ENCODE data around the gene ANTXR2. TPM values are rescaled to one million over a fixed set of nuclear protein-coding genes. Genes with fewer than 3 reads are reported as not detected.

The ANTXR2 gene
- total and polyA plus RNA-seq, 2 of the 13 experiments (the other 11 are each of a cell fraction or from before 2014, with no cell fraction given), result 4.6 to 14.5 TPM

DNA sequence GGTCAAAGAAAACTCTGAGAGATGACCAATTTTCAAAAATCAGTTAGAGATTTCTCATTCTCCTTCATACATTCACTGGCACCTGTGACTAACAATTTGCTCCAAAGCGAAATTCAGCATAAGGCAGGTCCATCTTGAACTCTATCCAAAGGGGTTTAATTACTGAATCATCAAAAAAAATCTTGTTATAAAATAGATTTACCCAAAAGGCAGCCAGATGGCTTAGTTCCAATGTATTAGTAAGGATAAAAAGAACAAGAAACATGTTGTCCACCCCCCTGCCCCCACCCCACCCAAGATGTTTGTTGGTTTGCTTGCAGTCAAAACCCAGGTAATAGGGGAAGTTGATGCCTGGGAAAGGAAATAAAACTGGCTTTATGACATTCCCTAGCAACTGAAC, 200.3 kb downstream of the ANTXR2 start (continued):
- TF ChIP-seq MATR3 (CRISPR knock-in tag; IDR thresholded peaks at IDR 0.05), result no peak
- TF ChIP-seq, protein P1, sequence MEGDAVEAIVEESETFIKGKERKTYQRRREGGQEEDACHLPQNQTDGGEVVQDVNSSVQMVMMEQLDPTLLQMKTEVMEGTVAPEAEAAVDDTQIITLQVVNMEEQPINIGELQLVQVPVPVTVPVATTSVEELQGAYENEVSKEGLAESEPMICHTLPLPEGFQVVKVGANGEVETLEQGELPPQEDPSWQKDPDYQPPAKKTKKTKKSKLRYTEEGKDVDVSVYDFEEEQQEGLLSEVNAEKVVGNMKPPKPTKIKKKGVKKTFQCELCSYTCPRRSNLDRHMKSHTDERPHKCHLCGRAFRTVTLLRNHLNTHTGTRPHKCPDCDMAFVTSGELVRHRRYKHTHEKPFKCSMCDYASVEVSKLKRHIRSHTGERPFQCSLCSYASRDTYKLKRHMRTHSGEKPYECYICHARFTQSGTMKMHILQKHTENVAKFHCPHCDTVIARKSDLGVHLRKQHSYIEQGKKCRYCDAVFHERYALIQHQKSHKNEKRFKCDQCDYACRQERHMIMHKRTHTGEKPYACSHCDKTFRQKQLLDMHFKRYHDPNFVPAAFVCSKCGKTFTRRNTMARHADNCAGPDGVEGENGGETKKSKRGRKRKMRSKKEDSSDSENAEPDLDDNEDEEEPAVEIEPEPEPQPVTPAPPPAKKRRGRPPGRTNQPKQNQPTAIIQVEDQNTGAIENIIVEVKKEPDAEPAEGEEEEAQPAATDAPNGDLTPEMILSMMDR (CRISPR knock-in tag; IDR thresholded peaks at IDR 0.05), result no peak
- TF ChIP-seq, protein P2, sequence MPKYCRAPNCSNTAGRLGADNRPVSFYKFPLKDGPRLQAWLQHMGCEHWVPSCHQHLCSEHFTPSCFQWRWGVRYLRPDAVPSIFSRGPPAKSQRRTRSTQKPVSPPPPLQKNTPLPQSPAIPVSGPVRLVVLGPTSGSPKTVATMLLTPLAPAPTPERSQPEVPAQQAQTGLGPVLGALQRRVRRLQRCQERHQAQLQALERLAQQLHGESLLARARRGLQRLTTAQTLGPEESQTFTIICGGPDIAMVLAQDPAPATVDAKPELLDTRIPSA (CRISPR knock-in tag; IDR thresholded peaks at IDR 0.05; ENCODE audit: borderline replicate concordance), result no peak
- TF ChIP-seq MEIS1 (CRISPR knock-in tag; IDR thresholded peaks at IDR 0.05; ENCODE audit: borderline replicate concordance), result no peak
- TF ChIP-seq ZMAT3 (CRISPR knock-in tag; conservative IDR thresholded peaks at IDR 0.05), result no peak
- TF ChIP-seq, protein P3, sequence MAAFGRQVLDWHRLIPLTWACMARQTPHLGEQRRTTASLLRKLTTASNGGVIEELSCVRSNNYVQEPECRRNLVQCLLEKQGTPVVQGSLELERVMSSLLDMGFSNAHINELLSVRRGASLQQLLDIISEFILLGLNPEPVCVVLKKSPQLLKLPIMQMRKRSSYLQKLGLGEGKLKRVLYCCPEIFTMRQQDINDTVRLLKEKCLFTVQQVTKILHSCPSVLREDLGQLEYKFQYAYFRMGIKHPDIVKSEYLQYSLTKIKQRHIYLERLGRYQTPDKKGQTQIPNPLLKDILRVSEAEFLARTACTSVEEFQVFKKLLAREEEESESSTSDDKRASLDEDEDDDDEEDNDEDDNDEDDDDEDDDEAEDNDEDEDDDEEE (CRISPR knock-in tag; IDR thresholded peaks at IDR 0.05), result no peak
- TF ChIP-seq ZNF772 (CRISPR knock-in tag; IDR thresholded peaks at IDR 0.05), result no peak
- TF ChIP-seq RXRA (CRISPR knock-in tag; IDR thresholded peaks at IDR 0.05), result no peak
- no peak for TF ChIP-seq ZNF20 (CRISPR knock-in tag; IDR thresholded peaks at IDR 0.05)
- TF ChIP-seq, protein P4, sequence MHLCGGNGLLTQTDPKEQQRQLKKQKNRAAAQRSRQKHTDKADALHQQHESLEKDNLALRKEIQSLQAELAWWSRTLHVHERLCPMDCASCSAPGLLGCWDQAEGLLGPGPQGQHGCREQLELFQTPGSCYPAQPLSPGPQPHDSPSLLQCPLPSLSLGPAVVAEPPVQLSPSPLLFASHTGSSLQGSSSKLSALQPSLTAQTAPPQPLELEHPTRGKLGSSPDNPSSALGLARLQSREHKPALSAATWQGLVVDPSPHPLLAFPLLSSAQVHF (CRISPR knock-in tag; IDR thresholded peaks at IDR 0.05), result no peak
- TF ChIP-seq, protein P5, sequence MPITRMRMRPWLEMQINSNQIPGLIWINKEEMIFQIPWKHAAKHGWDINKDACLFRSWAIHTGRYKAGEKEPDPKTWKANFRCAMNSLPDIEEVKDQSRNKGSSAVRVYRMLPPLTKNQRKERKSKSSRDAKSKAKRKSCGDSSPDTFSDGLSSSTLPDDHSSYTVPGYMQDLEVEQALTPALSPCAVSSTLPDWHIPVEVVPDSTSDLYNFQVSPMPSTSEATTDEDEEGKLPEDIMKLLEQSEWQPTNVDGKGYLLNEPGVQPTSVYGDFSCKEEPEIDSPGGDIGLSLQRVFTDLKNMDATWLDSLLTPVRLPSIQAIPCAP (CRISPR knock-in tag; IDR thresholded peaks at IDR 0.05; ENCODE audit: low read depth), result no peak
- no peak for TF ChIP-seq TSC22D2 (CRISPR knock-in tag; IDR thresholded peaks at IDR 0.05; ENCODE audit: borderline replicate concordance)
- TF ChIP-seq POLR2AphosphoS2 (IDR thresholded peaks at IDR 0.05; ENCODE audit: low read depth, low read length), result no peak
- no peak for TF ChIP-seq ZNF883 (CRISPR knock-in tag; IDR thresholded peaks at IDR 0.05; ENCODE audit: not compliant biosample characterization)

Data from HepG2 (cell line).